ENCODE results near the gene BCOR.

BCOR gene

DNA sequence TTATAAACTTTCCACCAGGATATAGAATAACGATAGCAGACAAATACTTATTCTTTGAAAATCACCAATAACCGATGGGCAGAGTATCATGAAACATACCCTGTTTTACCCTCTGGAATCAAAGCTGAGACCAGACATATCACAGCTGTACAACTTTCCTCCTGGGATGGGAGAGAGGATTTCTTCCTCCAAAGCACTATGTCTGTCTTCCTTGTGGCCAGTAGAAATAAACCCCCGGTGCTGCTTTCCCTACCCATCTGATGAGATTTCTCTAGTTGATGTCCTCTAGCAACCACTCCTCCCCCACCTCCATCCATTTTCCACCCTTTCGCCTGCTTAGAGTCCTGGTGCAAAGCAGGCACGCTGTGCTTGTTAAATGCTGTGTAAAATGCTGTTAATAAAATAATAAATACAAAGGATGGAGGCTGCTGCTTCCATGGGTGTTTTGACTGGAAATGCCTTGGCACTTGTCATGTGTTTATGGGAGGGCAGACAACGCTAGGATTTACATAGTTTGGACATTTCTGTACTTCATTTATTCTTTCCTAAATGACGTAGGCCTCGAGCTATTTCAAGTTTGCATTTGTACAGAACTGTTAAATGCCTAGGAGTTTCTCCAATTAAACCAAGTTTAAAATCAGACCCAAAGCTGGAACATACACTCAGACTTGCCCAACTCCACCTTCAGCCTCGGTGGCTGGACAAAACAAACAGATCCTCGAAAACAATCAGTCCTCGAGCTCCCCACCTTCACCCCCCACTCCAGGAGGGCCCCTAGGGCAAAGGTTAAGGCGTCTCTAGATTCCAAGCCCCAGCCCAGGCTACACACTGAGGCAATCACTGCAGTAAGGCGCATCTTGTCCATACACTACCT is 10.1 kb downstream of the BCOR start:
- DNase-seq (ENCODE audit: insufficient read length) (no peak), FAIRE-seq (no peak)
- TF ChIP-seq POLR2A (IDR thresholded peaks at IDR 0.05; ENCODE audit: low read depth, low read length) (no peak), POLR2AphosphoS5 (IDR thresholded peaks at IDR 0.05; ENCODE audit: low read depth, low read length) (no peak)

DNA sequence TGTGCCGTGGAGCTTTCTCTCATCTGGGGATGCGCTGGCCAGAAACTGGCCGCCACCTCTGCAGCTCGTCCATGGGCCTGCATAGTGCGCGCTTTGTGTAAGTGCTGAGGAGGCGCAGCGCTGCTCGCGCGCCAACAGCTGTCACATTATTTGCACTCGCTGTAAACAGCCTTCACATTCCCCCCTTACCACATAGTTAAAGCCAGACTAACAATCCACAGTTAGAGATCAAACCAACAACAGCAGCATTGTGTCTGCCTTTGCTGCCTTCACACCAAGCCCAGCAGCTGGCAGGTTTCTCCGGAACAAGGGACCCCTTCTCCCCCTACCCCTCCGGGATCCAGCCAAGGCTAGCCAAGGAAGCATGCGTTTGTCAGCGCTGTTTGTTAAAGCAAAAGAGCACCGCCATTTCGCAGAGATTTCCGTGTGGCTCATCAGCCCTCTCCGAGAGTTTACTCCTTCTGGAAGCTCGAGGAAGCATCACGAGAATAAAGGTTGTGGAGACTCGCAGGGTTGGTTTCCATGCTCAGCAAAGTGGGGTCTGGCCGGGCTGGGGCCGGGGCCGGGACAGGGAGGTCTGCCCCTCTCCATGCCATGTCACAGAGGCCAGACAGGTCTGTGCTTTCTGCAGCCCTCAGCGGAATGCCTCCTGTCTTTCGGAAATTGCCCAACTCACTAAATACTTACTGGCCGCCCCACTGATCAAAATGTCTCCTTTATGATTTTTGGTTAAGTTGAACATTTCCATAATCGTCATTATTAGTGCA is 11.0 kb downstream of the BCOR start:
- TF ChIP-seq POLR2A (IDR thresholded peaks at IDR 0.05; ENCODE audit: low read depth, low read length): no peak
- no peak for TF ChIP-seq POLR2AphosphoS5 (IDR thresholded peaks at IDR 0.05; ENCODE audit: low read depth, low read length)
- no peak for TF ChIP-seq TAF1 (IDR thresholded peaks at IDR 0.05; ENCODE audit: borderline replicate concordance, low read depth, low read length)
- no peak for FAIRE-seq
- no peak for DNase-seq (ENCODE audit: insufficient read length)

GRCh38 chrX:40085714-40086113 is 12.0 kb downstream of the BCOR start:
- FAIRE-seq: no peak
- no peak for DNase-seq (ENCODE audit: insufficient read length)
- TF ChIP-seq POLR2AphosphoS5 (IDR thresholded peaks at IDR 0.05; ENCODE audit: low read depth, low read length): no peak
- no peak for TF ChIP-seq POLR2A (IDR thresholded peaks at IDR 0.05; ENCODE audit: low read depth, low read length)

DNA sequence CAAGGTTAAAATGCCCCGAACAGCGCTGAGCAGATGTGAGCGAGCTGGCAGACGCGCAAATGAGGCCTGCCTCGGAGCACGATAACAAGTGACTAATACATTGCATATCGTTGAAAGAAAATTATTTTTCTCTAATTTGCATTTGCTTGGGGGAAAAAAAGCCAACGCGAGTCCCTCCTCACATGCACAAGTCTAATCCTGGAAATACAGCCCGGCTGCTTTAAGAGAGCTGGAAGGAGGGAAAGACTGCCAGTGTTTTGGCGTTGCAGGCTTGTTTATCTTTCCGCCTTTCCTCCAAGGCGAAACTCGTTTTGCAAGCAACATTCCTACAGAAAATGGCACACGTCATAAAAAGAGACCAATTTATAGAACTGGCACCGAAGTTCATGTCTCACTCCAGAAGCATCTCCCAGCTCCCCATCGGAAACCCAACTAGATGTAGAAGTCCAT is 12.6 kb downstream of the BCOR start:
- TF ChIP-seq POLR2AphosphoS5 (IDR thresholded peaks at IDR 0.05; ENCODE audit: low read depth, low read length) (no peak), POLR2A (IDR thresholded peaks at IDR 0.05; ENCODE audit: low read depth, low read length) (no peak), TAF1 (IDR thresholded peaks at IDR 0.05; ENCODE audit: borderline replicate concordance, low read depth, low read length) (no peak)
- DNase-seq (ENCODE audit: insufficient read length) (no peak), FAIRE-seq (no peak)

DNA sequence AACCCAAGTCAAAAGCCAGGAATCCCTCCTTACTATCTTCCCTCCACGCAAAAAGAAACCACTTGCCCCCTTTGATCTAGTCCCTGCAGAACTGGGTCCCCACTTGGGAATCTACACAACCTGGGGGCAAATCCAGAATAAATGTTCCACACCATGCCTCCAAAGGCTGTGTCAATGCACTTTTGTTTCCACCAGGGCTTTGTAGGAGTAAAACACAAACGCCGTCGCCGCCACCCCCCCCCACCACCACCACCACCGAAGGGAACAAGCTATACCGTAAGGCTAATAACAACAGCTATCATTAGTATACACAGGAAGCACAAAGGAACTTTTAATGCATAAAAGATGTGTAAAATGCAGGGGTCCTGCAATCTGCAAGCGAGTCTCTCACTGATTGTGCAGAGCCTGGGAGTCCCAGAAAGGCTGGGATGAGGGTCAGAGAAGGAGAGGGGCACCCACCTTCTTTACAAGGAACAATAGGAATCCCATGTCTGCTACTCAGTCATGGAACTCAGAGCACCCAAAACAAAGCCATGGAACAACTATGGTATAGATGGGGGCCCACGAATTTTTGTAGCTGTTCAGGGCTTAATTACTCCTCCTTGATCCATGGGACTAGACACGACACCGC is 13.2 kb downstream of the BCOR start:
- FAIRE-seq: no peak
- no peak for DNase-seq (ENCODE audit: insufficient read length)
- TF ChIP-seq TAF1 (IDR thresholded peaks at IDR 0.05; ENCODE audit: borderline replicate concordance, low read depth, low read length) (no peak), POLR2A (IDR thresholded peaks at IDR 0.05; ENCODE audit: low read depth, low read length) (no peak), POLR2AphosphoS5 (IDR thresholded peaks at IDR 0.05; ENCODE audit: low read depth, low read length) (no peak)

DNA sequence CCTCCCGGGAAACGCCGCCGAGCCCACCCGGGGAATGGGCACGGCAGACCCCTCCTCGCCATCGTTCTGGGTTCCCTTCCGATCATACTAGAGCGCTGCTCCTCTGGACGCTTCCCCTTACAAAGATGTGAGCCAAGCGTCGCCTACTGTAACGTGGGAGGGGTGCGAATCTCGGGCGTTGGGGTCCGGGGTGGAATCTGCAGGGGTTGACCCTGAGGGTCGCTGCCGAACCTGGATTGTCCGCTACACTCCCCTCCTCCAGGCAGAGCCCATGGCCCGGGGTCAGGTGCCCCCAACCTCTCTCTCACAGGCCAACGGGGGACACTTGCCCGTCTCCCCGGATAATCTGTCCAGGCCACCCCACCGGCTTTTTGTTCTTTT is 13.8 kb downstream of the BCOR start:
- no peak for FAIRE-seq
- DNase-seq (ENCODE audit: insufficient read length): no peak
- TF ChIP-seq POLR2A (IDR thresholded peaks at IDR 0.05; ENCODE audit: low read depth, low read length) (no peak), TAF1 (IDR thresholded peaks at IDR 0.05; ENCODE audit: borderline replicate concordance, low read depth, low read length) (no peak), POLR2AphosphoS5 (IDR thresholded peaks at IDR 0.05; ENCODE audit: low read depth, low read length) (no peak)

DNA sequence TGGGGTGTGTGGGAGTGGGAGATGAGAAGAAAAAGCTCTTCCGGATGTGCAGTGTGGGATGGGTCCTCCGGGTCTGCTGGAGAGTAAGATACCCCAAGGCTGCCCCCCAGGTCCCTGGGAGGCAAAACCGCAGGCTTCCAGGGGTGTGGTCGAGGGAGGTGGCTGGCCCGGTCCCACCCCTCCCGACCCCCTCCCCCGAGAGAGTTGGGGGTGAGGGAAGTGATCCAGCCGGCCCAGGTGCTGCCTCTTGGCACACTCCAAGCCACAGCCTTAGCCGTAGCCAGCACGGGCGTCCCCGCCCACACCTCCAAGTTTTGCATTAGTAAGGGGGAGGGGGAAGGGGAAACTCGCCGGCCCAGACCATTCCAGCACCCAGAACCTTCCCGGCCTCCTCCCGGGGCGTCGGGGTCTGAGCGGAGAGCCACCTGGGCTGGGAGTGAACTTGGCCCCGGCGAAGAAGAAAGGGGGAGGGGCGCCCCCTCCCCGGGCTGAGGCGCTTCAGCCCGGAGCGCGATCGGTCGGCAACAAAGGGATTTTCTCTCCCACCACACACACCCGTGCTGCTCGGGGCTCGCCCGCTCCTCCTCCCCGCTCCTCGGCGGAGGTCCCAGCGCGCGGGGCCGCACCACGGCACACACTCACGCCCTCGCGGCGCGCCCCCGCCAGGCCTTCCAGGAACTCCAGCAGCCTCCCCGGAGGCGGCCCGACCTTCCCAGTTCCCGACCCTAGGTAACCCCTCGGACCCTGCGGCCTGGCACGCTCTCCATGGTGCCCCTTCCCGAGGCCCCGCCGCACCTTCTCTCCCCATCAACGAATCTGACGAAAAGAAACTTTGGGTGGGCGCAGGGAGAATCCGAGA is 14.4 kb downstream of the BCOR start:
- peak; percentile 41 for DNase-seq (ENCODE audit: insufficient read length)
- TF ChIP-seq POLR2A (IDR thresholded peaks at IDR 0.05; ENCODE audit: low read depth, low read length) (no peak), TAF1 (IDR thresholded peaks at IDR 0.05; ENCODE audit: borderline replicate concordance, low read depth, low read length) (no peak), POLR2AphosphoS5 (IDR thresholded peaks at IDR 0.05; ENCODE audit: low read depth, low read length) (no peak)
- FAIRE-seq: peak; percentile 14

- no peak for DNase-seq (ENCODE audit: insufficient read length)
- FAIRE-seq: no peak
- TF ChIP-seq POLR2A (IDR thresholded peaks at IDR 0.05; ENCODE audit: low read depth, low read length): no peak
- no peak for TF ChIP-seq POLR2AphosphoS5 (IDR thresholded peaks at IDR 0.05; ENCODE audit: low read depth, low read length)
- TF ChIP-seq TAF1 (IDR thresholded peaks at IDR 0.05; ENCODE audit: borderline replicate concordance, low read depth, low read length): no peak
Measured at GRCh38 chrX:40082447-40083119, 15.2 kb downstream of the BCOR start.

DNA sequence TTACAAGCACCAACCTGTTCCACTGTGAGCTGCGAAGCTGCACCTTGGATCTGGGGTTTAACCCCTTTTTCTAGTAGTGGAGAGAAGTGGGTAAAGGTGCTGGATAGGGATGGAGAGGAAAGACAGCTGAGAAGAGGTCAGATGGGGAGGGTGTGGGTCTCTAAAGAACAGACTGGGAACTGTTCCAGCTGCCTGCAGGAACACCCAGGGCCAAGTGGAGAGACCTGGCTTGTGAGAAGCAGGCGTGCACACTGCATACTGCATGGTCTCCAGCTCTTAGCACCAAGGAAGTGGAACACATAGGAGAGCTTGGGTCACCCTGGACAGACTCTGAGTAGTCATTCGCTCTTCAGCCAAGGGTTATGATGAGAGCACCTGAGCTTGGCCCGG is 16.1 kb downstream of the BCOR start:
- DNase-seq (ENCODE audit: insufficient read length) (no peak), FAIRE-seq (no peak)
- TF ChIP-seq TAF1 (IDR thresholded peaks at IDR 0.05; ENCODE audit: borderline replicate concordance, low read depth, low read length): no peak
- no peak for TF ChIP-seq POLR2AphosphoS5 (IDR thresholded peaks at IDR 0.05; ENCODE audit: low read depth, low read length)
- TF ChIP-seq POLR2A (IDR thresholded peaks at IDR 0.05; ENCODE audit: low read depth, low read length): no peak

DNA sequence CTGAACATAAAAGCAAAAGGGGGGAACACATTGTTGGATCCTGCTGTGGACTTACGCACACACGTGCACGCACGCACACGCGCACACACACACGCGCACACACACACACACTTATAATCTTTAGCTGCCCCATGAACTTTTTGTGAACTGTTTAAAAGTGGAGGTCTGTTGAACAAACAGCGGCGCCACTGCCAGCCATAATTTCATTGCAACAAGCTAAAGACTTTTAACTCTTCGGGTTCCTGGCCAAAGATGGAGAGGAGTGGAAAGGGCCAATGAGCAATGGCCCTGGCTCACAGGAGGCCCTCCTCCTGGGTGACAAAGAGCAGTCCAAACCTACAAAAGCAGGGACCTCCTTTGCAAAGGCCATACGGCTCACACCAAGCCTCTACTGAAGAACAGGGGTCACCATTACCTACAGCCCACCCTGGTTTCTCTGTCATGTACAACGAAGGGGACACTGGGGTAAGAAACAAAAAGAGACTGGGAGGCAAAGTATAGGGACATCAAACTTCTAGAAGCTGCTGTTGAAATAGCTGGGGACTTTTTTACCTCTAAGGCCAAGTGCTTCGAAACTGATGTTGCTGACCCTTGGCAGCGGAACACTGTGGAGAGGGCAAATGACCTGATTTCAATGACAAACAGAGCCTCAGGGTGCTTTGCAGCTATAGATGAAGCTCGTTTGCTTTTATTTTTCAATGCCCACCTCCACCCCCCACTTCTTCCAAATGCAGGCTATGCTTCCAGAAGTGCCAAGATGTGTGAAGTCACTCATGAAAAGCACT is 16.7 kb downstream of the BCOR start:
- TF ChIP-seq POLR2A (IDR thresholded peaks at IDR 0.05; ENCODE audit: low read depth, low read length) (no peak), TAF1 (IDR thresholded peaks at IDR 0.05; ENCODE audit: borderline replicate concordance, low read depth, low read length) (no peak), POLR2AphosphoS5 (IDR thresholded peaks at IDR 0.05; ENCODE audit: low read depth, low read length) (no peak)
- DNase-seq (ENCODE audit: insufficient read length): no peak
- no peak for FAIRE-seq
